ENCODE measurements around the gene ABI2. TPM values are rescaled to one million over a fixed set of nuclear protein-coding genes. Genes with fewer than 3 reads are reported as not detected.
"Not testable (repeated sequence)": the region's sequence is repeated elsewhere in the genome, so short reads cannot be mapped to it uniquely, and the experiment has no call there.

The ABI2 gene
- total RNA-seq, 1 experiment from 2014 or later, result 50.7 TPM

- Histone ChIP-seq H3K9me2 (replicated peaks; ENCODE audit: low read length) (no peaks in the 10 kb centered on the region), H3K9ac (ENCODE audit: low read length) (no peak overlapping the region), H3K36me3 (ENCODE audit: low read depth, low read length) (peaks cover 12% of the 10 kb centered on the region; the same call in 1 of the 2 replicates), H3K4me1 (ENCODE audit: insufficient read depth, low read length) (no peaks in the 10 kb centered on the region), H4K20me1 (ENCODE audit: low read length) (no peaks in the 10 kb centered on the region), H3K27me3 (ENCODE audit: low read length) (no peaks in the 10 kb centered on the region), H3K9me3 (ENCODE audit: low read length) (no peaks in the 10 kb centered on the region), H3K4me3 (ENCODE audit: low read length) (no peak overlapping the region), H2AFZ (ENCODE audit: low read length) (no peak overlapping the region), H3K79me2 (ENCODE audit: low read length) (peaks cover 42% of the 10 kb centered on the region), H3K4me2 (ENCODE audit: low read length) (no peak overlapping the region), H3K27ac (ENCODE audit: low read length) (no peak overlapping the region), H3F3A (ENCODE audit: low read length, unreplicated experiment) (no peaks in the 10 kb centered on the region)
- BruUV-seq (replicated peaks), result TSS peak; percentile 11
- TF ChIP-seq CTCF (conservative IDR thresholded peaks at IDR 0.05; ENCODE audit: low read depth, low read length), result no peak
- intact Hi-C loops (cut with micrococcal nuclease), result no loop called here
- ChIA-PET CTCF (no interaction called here), POLR2A (ENCODE audit: unreplicated experiment) (no interaction called here)
- ATAC-seq (no peak), DNase-seq (no peak)
Observed at GRCh38 chr2:203366639-203367466, 38.7 kb downstream of the ABI2 start.

- ATAC-seq; intact Hi-C loops (cut with micrococcal nuclease); H2AFZ ChIP-seq (ENCODE audit: low read length); H3K4me2 ChIP-seq (ENCODE audit: low read length); BruUV-seq (replicated peaks); H3K27ac ChIP-seq (ENCODE audit: low read length); H3K36me3 ChIP-seq (ENCODE audit: low read depth, low read length); CTCF ChIA-PET; H3K9me3 ChIP-seq (ENCODE audit: low read length); H4K20me1 ChIP-seq (ENCODE audit: low read length); H3K9ac ChIP-seq (ENCODE audit: low read length); H3K27me3 ChIP-seq (ENCODE audit: low read length); H3K4me3 ChIP-seq (ENCODE audit: low read length); H3K9me2 ChIP-seq (replicated peaks; ENCODE audit: low read length); DNase-seq; H3F3A ChIP-seq (ENCODE audit: low read length, unreplicated experiment); H3K4me1 ChIP-seq (ENCODE audit: insufficient read depth, low read length); POLR2A ChIA-PET (ENCODE audit: unreplicated experiment): not testable (repeated sequence)
- H3K79me2 ChIP-seq (ENCODE audit: low read length), result peaks cover 18% of the 10 kb centered on the region; the same call in 1 of the 2 replicates
Observed at GRCh38 chr2:203372706-203373105, 44.5 kb downstream of the ABI2 start.

GRCh38 chr2:203376173-203376572 lies 48.0 kb downstream of the ABI2 start:
- intact Hi-C loops (cut with micrococcal nuclease), result no loop called here
- no peak for TF ChIP-seq EZH2 (IDR thresholded peaks at IDR 0.05; ENCODE audit: low read length, unreplicated experiment)
- TF ChIP-seq CTCF (conservative IDR thresholded peaks at IDR 0.05; ENCODE audit: low read depth, low read length), result peak; percentile 50
- ATAC-seq (no peak), DNase-seq (no peak)
- Histone ChIP-seq H3K4me1 (ENCODE audit: insufficient read depth, low read length) (no peaks in the 10 kb centered on the region), H3K9ac (ENCODE audit: low read length) (no peak overlapping the region), H3K36me3 (ENCODE audit: low read depth, low read length) (0 out of 2 replicates have a peak, but pooled peaks cover 4% of the 10 kb centered on the region), H3K79me2 (ENCODE audit: low read length) (peaks cover 8% of the 10 kb centered on the region; the same call in 1 of the 2 replicates), H3K27ac (ENCODE audit: low read length) (no peak overlapping the region), H3K4me3 (ENCODE audit: low read length) (no peak overlapping the region), H2AFZ (ENCODE audit: low read length) (no peak overlapping the region), H3K9me3 (ENCODE audit: low read length) (no peaks in the 10 kb centered on the region), H3K27me3 (ENCODE audit: low read length) (no peaks in the 10 kb centered on the region), H3F3A (ENCODE audit: low read length, unreplicated experiment) (no peaks in the 10 kb centered on the region), H4K20me1 (ENCODE audit: low read length) (no peaks in the 10 kb centered on the region), H3K9me2 (replicated peaks; ENCODE audit: low read length) (no peaks in the 10 kb centered on the region), H3K4me2 (ENCODE audit: low read length) (no peak overlapping the region)
- ChIA-PET POLR2A (ENCODE audit: unreplicated experiment) (no interaction called here), CTCF (no interaction called here)
- BruUV-seq (replicated peaks), result no TSS peak

Data from PC-3 (cell line).